H1 (cell line): ENCODE data around the gene SYNPO.

Experiments
- ATF2 ChIP-seq: IDR thresholded peaks from 2 replicates; pipeline ENCODE4 v1.6.1; 2012; ENCODE audit warnings: low read length, inconsistent platforms
- CTCF ChIP-seq, 3 experiments: IDR thresholded peaks; 1 replicate in 2 of 3; 2 replicates in 1 of 3; pipeline versions ENCODE4 v1.5.1 to v1.6.1; 2011; ENCODE audit warnings: low read length in 3 of 3, mild to moderate bottlenecking in 3 of 3, inconsistent platforms in 2 of 3, low read depth in 1 of 3, moderate library complexity in 1 of 3; ENCODE audit not compliant: insufficient read depth in 1 of 3; ENCODE audit errors: control extremely low read depth in 1 of 3
- EZH2 ChIP-seq: fragments of 200-600 bp; sonication (generic); IDR thresholded peaks from 2 replicates; pipeline ENCODE4 v1.7.1; 2012; ENCODE audit warnings: low read depth, mild to moderate bottlenecking, moderate library complexity, low read length, inconsistent platforms; ENCODE audit not compliant: severe bottlenecking
- GABPA ChIP-seq: IDR thresholded peaks from 2 replicates; pipeline ENCODE4 v1.6.1; 2011; ENCODE audit warnings: mild to moderate bottlenecking, low read length, moderate library complexity, borderline replicate concordance; ENCODE audit not compliant: insufficient read depth
- JUND ChIP-seq: IDR thresholded peaks from 2 replicates; pipeline ENCODE4 v1.6.1; 2011; ENCODE audit warnings: mild to moderate bottlenecking, improper control_type of control experiment, low read length
- MAX ChIP-seq: IDR thresholded peaks from 2 replicates; pipeline ENCODE4 v1.6.1; 2012; ENCODE audit warnings: inconsistent platforms
- NANOG ChIP-seq: IDR thresholded peaks from 2 replicates; pipeline ENCODE4 v1.6.1; 2011; ENCODE audit warnings: low read length, low read depth, mild to moderate bottlenecking, inconsistent platforms; ENCODE audit not compliant: insufficient read depth, poor library complexity, severe bottlenecking
- POLR2A ChIP-seq, 2 experiments: IDR thresholded peaks; 1 replicate in 1 of 2; 2 replicates in 1 of 2; pipeline ENCODE4 v1.6.1; 2011; ENCODE audit warnings: low read depth in 2 of 2, low read length in 2 of 2, mild to moderate bottlenecking in 2 of 2; ENCODE audit errors: control extremely low read depth in 1 of 2
- POLR2AphosphoS5 ChIP-seq: IDR thresholded peaks from 2 replicates; pipeline ENCODE4 v1.6.1; 2011; ENCODE audit warnings: low read depth, low read length
- RAD21 ChIP-seq, 2 experiments: IDR thresholded peaks in 1 of 2; conservative IDR thresholded peaks in 1 of 2; 2 replicates each; pipeline ENCODE4 v1.6.1; 2011; ENCODE audit warnings: low read depth in 2 of 2, low read length in 2 of 2, improper control_type of control experiment in 1 of 2, inconsistent platforms in 1 of 2, mild to moderate bottlenecking in 1 of 2, moderate library complexity in 1 of 2
- RBBP5 ChIP-seq: IDR thresholded peaks from 2 replicates; pipeline ENCODE4 v1.7.1; 2012; ENCODE audit warnings: low read depth, mild to moderate bottlenecking, inconsistent platforms, low read length, moderate library complexity, borderline replicate concordance
- YY1 ChIP-seq: IDR thresholded peaks from 2 replicates; pipeline ENCODE4 v1.6.1; 2011; ENCODE audit warnings: low read depth, mild to moderate bottlenecking, low read length

GRCh38 chr5:150600616-150601490 is 39.6 kb upstream of the SYNPO start:
- TF ChIP-seq JUND (no peak), ATF2 (no peak), CTCF (IDR thresholded peaks at IDR 0.05; ENCODE audit: control extremely low read depth in 1 of 3, insufficient read depth in 1 of 3, low read depth in 1 of 3, low read length in 3 of 3) (no peak), GABPA (no peak), MAX (no peak), EZH2 (no peak), POLR2AphosphoS5 (no peak), RBBP5 (no peak), NANOG (no peak), YY1 (no peak), POLR2A (IDR thresholded peaks at IDR 0.05; ENCODE audit: control extremely low read depth in 1 of 2, low read depth in 2 of 2, low read length in 2 of 2) (no peak), RAD21 (IDR thresholded peaks at IDR 0.05 in 1 of 2, conservative IDR thresholded peaks at IDR 0.05 in 1 of 2; ENCODE audit: low read depth in 2 of 2, low read length in 2 of 2) (no peak)
